ENCODE data around the gene ANKRD33B. TPM values are rescaled to one million over a fixed set of nuclear protein-coding genes. Genes with fewer than 3 reads are reported as not detected.

ANKRD33B gene
- total RNA-seq, 1 experiment from 2014 or later, result 6.9 TPM

DNA sequence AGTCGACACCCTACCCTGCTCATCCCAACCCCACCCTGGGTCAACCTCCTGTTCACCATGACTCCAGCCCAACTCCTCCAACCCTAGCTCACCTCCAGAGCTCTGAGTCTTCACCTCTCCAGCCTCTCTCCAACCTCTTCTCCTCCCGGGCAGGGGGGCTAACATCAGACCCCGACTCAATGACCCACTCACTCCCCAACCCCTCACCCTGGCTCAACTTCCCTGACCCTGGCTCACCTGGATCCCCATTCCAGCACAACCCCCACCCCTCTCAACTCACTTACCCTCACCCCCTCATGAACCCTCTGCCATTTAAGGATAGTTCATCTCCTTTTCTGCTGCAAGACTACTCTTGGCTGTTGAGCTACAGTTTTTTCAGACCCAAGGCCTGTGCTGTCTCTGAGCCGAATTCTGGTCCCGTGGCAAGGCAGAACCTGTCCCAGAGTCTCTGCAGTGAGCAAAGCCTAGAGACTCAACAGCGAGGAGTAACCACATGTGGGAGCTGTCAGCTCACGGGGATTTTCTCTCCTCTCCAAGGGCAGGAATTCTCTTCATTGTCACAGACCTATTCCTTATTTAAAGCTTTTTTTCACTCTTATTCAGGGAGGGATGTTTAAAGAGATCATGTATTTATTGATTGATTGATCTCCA, 29.8 kb downstream of the ANKRD33B start:
- Histone ChIP-seq H3T11ph (ENCODE audit: low read length) (no peak overlapping the region), H4K91ac (ENCODE audit: insufficient read length, low read depth, low read length) (no peak overlapping the region), H3K4me2 (ENCODE audit: insufficient read depth, insufficient read length, low read length) (no peak overlapping the region), H2BK5ac (ENCODE audit: insufficient read length, low read length) (no peak overlapping the region), H3K18ac (ENCODE audit: insufficient read length, low read depth, low read length) (no peak overlapping the region), H3K23ac (ENCODE audit: insufficient read length, low read depth, low read length) (no peak overlapping the region), H3K9me3 (ENCODE audit: control insufficient read depth, low read depth, low read length) (no peaks in the 10 kb centered on the region), H4K20me1 (ENCODE audit: control insufficient read depth, insufficient read depth, insufficient read length) (no peaks in the 10 kb centered on the region), H3K27me3 (ENCODE audit: insufficient read depth, low read length) (no peaks in the 10 kb centered on the region), H3K79me1 (ENCODE audit: insufficient read depth, low read depth, low read length, poor library complexity, severe bottlenecking) (no peaks in the 10 kb centered on the region), H2BK120ac (ENCODE audit: low read depth, low read length, poor library complexity, severe bottlenecking) (no peak overlapping the region), H2BK20ac (ENCODE audit: low read depth, low read length, poor library complexity, severe bottlenecking) (no peak overlapping the region), H3K14ac (ENCODE audit: insufficient read depth, low read length) (no peak overlapping the region), H4K5ac (ENCODE audit: insufficient read length, low read depth, low read length) (no peak overlapping the region), H3K9ac (ENCODE audit: extremely low read depth, insufficient read length, low read length) (no peak overlapping the region), H3K4ac (ENCODE audit: low read depth, low read length) (no peak overlapping the region), H3K79me2 (ENCODE audit: insufficient read depth, low read length) (no peaks in the 10 kb centered on the region), H4K8ac (replicated peaks; ENCODE audit: insufficient read length, low read depth, low read length) (no peak overlapping the region), H2BK15ac (ENCODE audit: low read depth, low read length) (no peak overlapping the region), H3K27ac (ENCODE audit: insufficient read length, low read depth, low read length) (no peak overlapping the region), H3K4me1 (ENCODE audit: insufficient read depth, low read length) (peaks cover 5% of the 10 kb centered on the region; the same call in 1 of the 2 replicates), H3K56ac (ENCODE audit: insufficient read length, low read depth, low read length) (no peak overlapping the region), H2BK12ac (ENCODE audit: insufficient read length, low read depth, low read length) (no peak overlapping the region), H2AFZ (ENCODE audit: low read length) (no peak overlapping the region), H3K23me2 (ENCODE audit: insufficient read length, low read depth, low read length, poor library complexity, severe bottlenecking) (no peaks in the 10 kb centered on the region), H2AK5ac (ENCODE audit: insufficient read length, low read length) (no peak overlapping the region)
- peaks cover 0 to 1% (median 0%) of the 10 kb centered on the region in 3 experiments; a peak in 2 of 7 replicates for H3K36me3 Mint-ChIP-seq (ENCODE audit: insufficient read depth in 1 of 3, low read depth in 3 of 3)
- H3K4me3 Mint-ChIP-seq, result no peak overlapping the region
- H3K9me3 Mint-ChIP-seq, result peaks cover 0 to 4% of the 10 kb centered on the region in 2 experiments; a peak in 2 of 5 replicates
- DNase-seq, result no peak
- H3K27ac Mint-ChIP-seq, result no peak overlapping the region; a peak in 1 of 7 replicates
- peaks cover 2% of the 10 kb centered on the region for H3K27me3 Mint-ChIP-seq (ENCODE audit: low read depth)
- WGBS (ENCODE audit: extremely low coverage, insufficient read length, low lambda C conversion rate), result no CpG with 5 or more reads among the region's 7 CpGs
- TF ChIP-seq, protein P1, sequence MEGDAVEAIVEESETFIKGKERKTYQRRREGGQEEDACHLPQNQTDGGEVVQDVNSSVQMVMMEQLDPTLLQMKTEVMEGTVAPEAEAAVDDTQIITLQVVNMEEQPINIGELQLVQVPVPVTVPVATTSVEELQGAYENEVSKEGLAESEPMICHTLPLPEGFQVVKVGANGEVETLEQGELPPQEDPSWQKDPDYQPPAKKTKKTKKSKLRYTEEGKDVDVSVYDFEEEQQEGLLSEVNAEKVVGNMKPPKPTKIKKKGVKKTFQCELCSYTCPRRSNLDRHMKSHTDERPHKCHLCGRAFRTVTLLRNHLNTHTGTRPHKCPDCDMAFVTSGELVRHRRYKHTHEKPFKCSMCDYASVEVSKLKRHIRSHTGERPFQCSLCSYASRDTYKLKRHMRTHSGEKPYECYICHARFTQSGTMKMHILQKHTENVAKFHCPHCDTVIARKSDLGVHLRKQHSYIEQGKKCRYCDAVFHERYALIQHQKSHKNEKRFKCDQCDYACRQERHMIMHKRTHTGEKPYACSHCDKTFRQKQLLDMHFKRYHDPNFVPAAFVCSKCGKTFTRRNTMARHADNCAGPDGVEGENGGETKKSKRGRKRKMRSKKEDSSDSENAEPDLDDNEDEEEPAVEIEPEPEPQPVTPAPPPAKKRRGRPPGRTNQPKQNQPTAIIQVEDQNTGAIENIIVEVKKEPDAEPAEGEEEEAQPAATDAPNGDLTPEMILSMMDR (conservative IDR thresholded peaks at IDR 0.05), result peak; percentile 22; the same call in 1 of the 3 replicates
- peaks cover 32 to 36% of the 10 kb centered on the region in 2 experiments for H3K4me1 Mint-ChIP-seq
